HUDEP-2 (cell line): Measurements from ENCODE around the gene PPP1R26.
A peak's percentile ranks its signal among the peaks of the same experiment; 100 is the strongest.
"Not testable (repeated sequence)": the region's sequence is repeated elsewhere in the genome, so short reads cannot be mapped to it uniquely, and the experiment has no call there.

Experiments
- DNase-seq, 76 experiments: peaks; one replicate each; lab custom pipeline; 2025; ENCODE audit not compliant: unreplicated experiment in 76 of 76; lab: John Stamatoyannopoulos, UW

The PPP1R26 gene

GRCh38 chr9:135479469-135480052 is at the start of gene PPP1R26:
PPP1R26 (plus strand) TSS chr9:135479782; CDS start chr9:135484511, 4,729 bp downstream.
- DNase-seq, result peak in 4 of 76 experiments; percentile 10 to 19 (median 13)

GRCh38 chr9:135437259-135437658 is 42.3 kb upstream of the PPP1R26 start:
- DNase-seq, result no peak

- not testable (repeated sequence) for DNase-seq
Measured at GRCh38 chr9:135437696-135438095, 41.9 kb upstream of the PPP1R26 start.

- DNase-seq, result not testable (repeated sequence)
Measured at GRCh38 chr9:135438581-135439232, 40.9 kb upstream of the PPP1R26 start.

GRCh38 chr9:135439514-135439913 is 40.1 kb upstream of the PPP1R26 start:
- DNase-seq, result not testable (repeated sequence)

- no peak for DNase-seq
Measured at GRCh38 chr9:135439916-135440315, 39.7 kb upstream of the PPP1R26 start.

GRCh38 chr9:135440620-135441019 is 39.0 kb upstream of the PPP1R26 start:
- no peak for DNase-seq

GRCh38 chr9:135441105-135442071 is 38.2 kb upstream of the PPP1R26 start:
- DNase-seq, result peak in 73 of 76 experiments; percentile 43 to 95 (median 80)

GRCh38 chr9:135442075-135442474 is 37.5 kb upstream of the PPP1R26 start:
- no peak for DNase-seq

GRCh38 chr9:135443797-135444425 is 35.7 kb upstream of the PPP1R26 start:
- no peak for DNase-seq

GRCh38 chr9:135447126-135447525 is 32.5 kb upstream of the PPP1R26 start:
- no peak for DNase-seq

- DNase-seq, result no peak
Measured at GRCh38 chr9:135448663-135449100, 30.9 kb upstream of the PPP1R26 start.

- not testable (repeated sequence) for DNase-seq
Measured at GRCh38 chr9:135449532-135449931, 30.1 kb upstream of the PPP1R26 start.

- DNase-seq, result no peak
Measured at GRCh38 chr9:135450956-135451355, 28.6 kb upstream of the PPP1R26 start.

- not testable (repeated sequence) for DNase-seq
Measured at GRCh38 chr9:135451909-135452308, 27.7 kb upstream of the PPP1R26 start.

- DNase-seq, result no peak
Measured at GRCh38 chr9:135454737-135455136, 24.8 kb upstream of the PPP1R26 start.

- no peak for DNase-seq
Measured at GRCh38 chr9:135455401-135456030, 24.1 kb upstream of the PPP1R26 start.

GRCh38 chr9:135456436-135457104 is 23.0 kb upstream of the PPP1R26 start:
- peak in 2 of 76 experiments; percentile 18 to 20 for DNase-seq

GRCh38 chr9:135458478-135458877 is 21.1 kb upstream of the PPP1R26 start:
- not testable (repeated sequence) for DNase-seq

GRCh38 chr9:135461936-135462335 is 17.6 kb upstream of the PPP1R26 start:
- DNase-seq, result no peak
